Activated naive CD4-positive, alpha-beta T cell treated with anti-CD3 and anti-CD28 coated beads for 36 hours (primary cell): ENCODE results near the gene CCDC63. TPM values are rescaled to one million over a fixed set of nuclear protein-coding genes. Genes with fewer than 3 reads are reported as not detected.

Source experiments
- CTCF ChIA-PET: fragments of 350-600 bp; sonication (Branson Sonifier 250); formaldehyde crosslinking; loops from one replicate; lab custom pipeline; 2021; ENCODE audit warnings: antibody characterized with exemption; lab: Charles Lee
- DNase-seq: peaks from one replicate; pipeline ENCODE4 v3.0.0-alpha.2; 2020
- H3K27ac Mint-ChIP-seq: one replicate; pipeline ENCODE4 v1.8.0; 2021; ENCODE audit warnings: mild to moderate bottlenecking, mixed read lengths
- H3K27me3 Mint-ChIP-seq: one replicate; pipeline ENCODE4 v1.8.0; 2021; ENCODE audit warnings: low read depth, mixed read lengths
- H3K36me3 Mint-ChIP-seq: one replicate; pipeline ENCODE4 v1.8.0; 2021; ENCODE audit warnings: low read depth, mixed read lengths
- H3K4me1 Mint-ChIP-seq: one replicate; pipeline ENCODE4 v1.8.0; 2021; ENCODE audit warnings: low read depth, mixed read lengths
- H3K4me3 Mint-ChIP-seq: one replicate; pipeline ENCODE4 v1.8.0; 2021; ENCODE audit warnings: mild to moderate bottlenecking, moderate library complexity, mixed read lengths
- H3K9me3 Mint-ChIP-seq: one replicate; pipeline ENCODE4 v1.8.0; 2021; ENCODE audit warnings: mixed read lengths
- intact Hi-C: fragments of 100-400 bp; cut with micrococcal nuclease; formaldehyde crosslinking; loops from one replicate; pipeline ENCODE4 v1.15.1; 2023
- total RNA-seq, 2 experiments: library from RNA; stranded (reverse); gene quantifications; one replicate each; pipeline ENCODE4 v1.2.3, GENCODE V29; 2021

Gene CCDC63
- total RNA-seq, 2 experiments from 2014 or later = not detected

DNA sequence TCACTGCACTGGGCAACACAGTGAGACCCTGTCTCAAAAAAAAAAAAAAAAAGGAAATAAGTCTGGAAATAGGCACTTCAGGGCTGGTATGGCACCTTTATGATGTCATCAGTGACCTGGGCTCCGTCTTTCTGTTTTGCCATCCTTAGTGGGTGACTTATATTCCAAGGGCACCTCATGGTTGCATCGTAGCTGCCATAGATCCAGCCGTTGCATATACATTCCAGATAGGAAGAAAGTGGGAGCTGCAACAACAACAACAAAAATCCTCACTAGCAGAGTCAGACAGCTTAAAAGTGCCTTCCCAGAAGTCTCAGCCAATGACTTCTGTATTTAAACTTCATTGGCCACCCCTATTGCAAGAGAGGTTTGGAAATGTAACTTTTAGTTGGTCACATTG, 47.2 kb downstream of the CCDC63 start:
- H3K27me3 Mint-ChIP-seq = peaks cover 3% of the 10 kb centered on the region
- peaks cover 5% of the 10 kb centered on the region for H3K4me1 Mint-ChIP-seq
- H3K9me3 Mint-ChIP-seq = no peaks in the 10 kb centered on the region
- intact Hi-C loops = loop anchor here (1.0 to 5.0 kb wide), 3 partner anchors 43 to 421 kb away; no protein-coding TSS in a partner anchor
- DNase-seq = no peak
- CTCF ChIA-PET = interaction anchor here (0.6 to 3.1 kb wide), 17 partner anchors 9 to 419 kb away, joined by 3 to 12 read pairs (median 3); partner anchors contain the start of gene CCDC63
- H3K27ac Mint-ChIP-seq = no peak overlapping the region
- H3K4me3 Mint-ChIP-seq = no peak overlapping the region
- H3K36me3 Mint-ChIP-seq = no peaks in the 10 kb centered on the region

DNA sequence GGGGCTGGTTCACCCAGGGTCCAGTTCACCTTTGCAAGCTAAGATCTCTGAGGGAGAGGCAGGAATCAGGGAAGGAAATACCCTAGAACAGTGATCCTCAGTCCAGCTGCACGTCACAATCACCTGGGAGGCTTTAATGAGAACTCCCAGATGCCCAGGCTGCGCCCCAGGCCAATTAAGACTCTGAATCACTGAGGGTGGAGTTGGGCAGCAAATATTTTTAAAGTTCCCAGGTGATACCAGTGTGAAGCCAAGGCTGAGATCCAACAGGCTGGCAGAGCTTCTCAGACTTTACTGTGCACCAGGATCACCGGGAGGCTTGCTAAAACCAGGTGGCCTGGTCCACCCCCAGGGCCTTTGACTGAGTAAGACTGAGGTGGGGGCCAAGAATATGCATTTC, 49.8 kb downstream of the CCDC63 start:
- DNase-seq = no peak
- no peak overlapping the region for H3K4me3 Mint-ChIP-seq
- H3K9me3 Mint-ChIP-seq = no peaks in the 10 kb centered on the region
- no peak overlapping the region for H3K27ac Mint-ChIP-seq
- no peaks in the 10 kb centered on the region for H3K36me3 Mint-ChIP-seq
- CTCF ChIA-PET = interaction anchor here (0.6 to 3.1 kb wide), 8 partner anchors 9 to 500 kb away, joined by 3 to 12 read pairs (median 4); partner anchors contain the start of gene CCDC63
- H3K4me1 Mint-ChIP-seq = peaks cover 5% of the 10 kb centered on the region
- intact Hi-C loops = no loop called here
- peaks cover 3% of the 10 kb centered on the region for H3K27me3 Mint-ChIP-seq

GRCh38 chr12:110901401-110901800, 54.6 kb downstream of the CCDC63 start:
- intact Hi-C loops = no loop called here
- Mint-ChIP-seq H3K36me3 (no peaks in the 10 kb centered on the region), H3K27ac (no peak overlapping the region), H3K27me3 (no peaks in the 10 kb centered on the region), H3K4me1 (peaks cover 3% of the 10 kb centered on the region), H3K9me3 (no peaks in the 10 kb centered on the region), H3K4me3 (no peak overlapping the region)
- DNase-seq = no peak
- CTCF ChIA-PET = no interaction called here

DNA sequence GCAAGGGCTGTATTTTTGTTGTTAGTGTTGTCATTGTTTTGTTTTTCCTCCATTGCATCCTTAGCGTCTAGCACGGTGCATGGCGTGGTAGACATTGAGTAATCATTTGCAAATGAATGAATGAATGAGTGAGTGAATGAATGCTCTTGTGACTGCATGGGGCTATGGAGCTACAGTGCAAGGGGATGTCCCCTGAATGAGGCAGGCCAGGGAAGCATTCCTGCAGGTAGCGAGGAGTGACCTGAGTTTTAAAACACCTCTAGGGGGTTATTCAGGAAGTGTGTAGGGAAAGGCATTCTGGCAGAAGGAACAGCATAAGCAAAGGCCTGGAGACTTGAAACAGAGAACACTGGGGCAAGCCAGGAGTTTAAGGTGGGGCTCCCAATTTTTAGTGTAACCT, 56.7 kb downstream of the CCDC63 start:
- no peak overlapping the region for H3K27ac Mint-ChIP-seq
- no peak overlapping the region for H3K4me3 Mint-ChIP-seq
- intact Hi-C loops = no loop called here
- CTCF ChIA-PET = interaction anchor here (1.1 kb wide), 1 partner anchor 10 kb away, joined by 3 read pairs; no protein-coding TSS in a partner anchor
- H3K36me3 Mint-ChIP-seq = no peaks in the 10 kb centered on the region
- DNase-seq = no peak
- H3K27me3 Mint-ChIP-seq = no peaks in the 10 kb centered on the region
- H3K9me3 Mint-ChIP-seq = no peaks in the 10 kb centered on the region
- peaks cover 5% of the 10 kb centered on the region for H3K4me1 Mint-ChIP-seq

DNA sequence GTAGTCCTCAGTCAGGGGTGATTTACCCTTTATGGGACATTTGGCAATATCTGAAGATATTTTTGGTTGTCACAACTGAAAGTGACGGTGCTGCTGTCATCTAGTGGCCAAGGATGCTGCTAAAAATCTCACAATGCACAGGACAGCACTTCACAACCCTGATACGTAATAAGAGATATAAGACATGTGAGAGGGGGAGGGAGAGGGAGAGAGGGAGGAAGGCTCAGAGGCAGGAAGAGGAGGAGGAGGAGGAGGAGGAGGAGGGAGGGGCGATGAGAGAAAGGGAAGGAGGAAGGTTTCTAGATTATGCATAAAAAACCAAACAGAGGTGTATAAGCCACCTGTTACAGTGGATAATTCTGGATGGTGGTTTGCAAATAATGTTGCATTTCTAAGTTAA, 59.3 kb downstream of the CCDC63 start:
- Mint-ChIP-seq H3K36me3 (no peaks in the 10 kb centered on the region), H3K4me1 (peaks cover 5% of the 10 kb centered on the region), H3K27ac (no peak overlapping the region), H3K27me3 (no peaks in the 10 kb centered on the region), H3K4me3 (no peak overlapping the region), H3K9me3 (no peaks in the 10 kb centered on the region)
- intact Hi-C loops = no loop called here
- DNase-seq = peak; percentile 13
- CTCF ChIA-PET = interaction anchor here (0.5 to 1.7 kb wide), 2 partner anchors 11 to 1670 kb away, joined by 3 to 7 read pairs; no protein-coding TSS in a partner anchor

DNA sequence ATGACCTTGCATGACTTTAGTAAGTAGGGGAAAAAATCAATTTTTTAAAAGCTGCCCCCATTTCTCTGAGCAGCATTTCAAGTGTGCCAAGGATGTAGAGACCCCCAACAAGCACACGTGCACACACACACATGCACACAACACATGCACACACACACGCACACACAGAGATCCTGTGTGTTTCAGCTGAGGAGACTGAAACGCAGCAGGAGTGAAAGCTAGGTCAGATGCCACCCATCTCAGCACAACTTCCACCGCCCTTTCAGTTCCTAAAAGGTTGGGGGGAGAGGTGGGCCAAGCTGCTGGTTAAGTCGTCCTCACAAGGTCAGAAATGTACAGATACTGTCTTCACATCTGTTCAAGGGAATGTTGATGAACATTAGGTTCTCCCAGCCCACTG, 59.7 kb downstream of the CCDC63 start:
- CTCF ChIA-PET = interaction anchor here (0.5 kb wide), 1 partner anchor 1670 kb away, joined by 3 read pairs; no protein-coding TSS in a partner anchor
- H3K9me3 Mint-ChIP-seq = no peaks in the 10 kb centered on the region
- H3K4me3 Mint-ChIP-seq = no peak overlapping the region
- no peak overlapping the region for H3K27ac Mint-ChIP-seq
- H3K4me1 Mint-ChIP-seq = peaks cover 5% of the 10 kb centered on the region
- no peak for DNase-seq
- no peaks in the 10 kb centered on the region for H3K36me3 Mint-ChIP-seq
- no peaks in the 10 kb centered on the region for H3K27me3 Mint-ChIP-seq
- intact Hi-C loops = no loop called here

GRCh38 chr12:110906985-110907384, 60.2 kb downstream of the CCDC63 start:
- DNase-seq = no peak
- intact Hi-C loops = no loop called here
- peaks cover 5% of the 10 kb centered on the region for H3K4me1 Mint-ChIP-seq
- H3K36me3 Mint-ChIP-seq = no peaks in the 10 kb centered on the region
- H3K27me3 Mint-ChIP-seq = no peaks in the 10 kb centered on the region
- CTCF ChIA-PET = no interaction called here
- H3K4me3 Mint-ChIP-seq = no peak overlapping the region
- H3K27ac Mint-ChIP-seq = no peak overlapping the region
- no peaks in the 10 kb centered on the region for H3K9me3 Mint-ChIP-seq

- CTCF ChIA-PET = no interaction called here
- Mint-ChIP-seq H3K9me3 (no peaks in the 10 kb centered on the region), H3K27ac (no peak overlapping the region), H3K36me3 (no peaks in the 10 kb centered on the region), H3K27me3 (no peaks in the 10 kb centered on the region), H3K4me1 (peaks cover 5% of the 10 kb centered on the region), H3K4me3 (no peak overlapping the region)
- no peak for DNase-seq
- intact Hi-C loops = no loop called here
Observed at GRCh38 chr12:110907583-110907982, 60.8 kb downstream of the CCDC63 start.

DNA sequence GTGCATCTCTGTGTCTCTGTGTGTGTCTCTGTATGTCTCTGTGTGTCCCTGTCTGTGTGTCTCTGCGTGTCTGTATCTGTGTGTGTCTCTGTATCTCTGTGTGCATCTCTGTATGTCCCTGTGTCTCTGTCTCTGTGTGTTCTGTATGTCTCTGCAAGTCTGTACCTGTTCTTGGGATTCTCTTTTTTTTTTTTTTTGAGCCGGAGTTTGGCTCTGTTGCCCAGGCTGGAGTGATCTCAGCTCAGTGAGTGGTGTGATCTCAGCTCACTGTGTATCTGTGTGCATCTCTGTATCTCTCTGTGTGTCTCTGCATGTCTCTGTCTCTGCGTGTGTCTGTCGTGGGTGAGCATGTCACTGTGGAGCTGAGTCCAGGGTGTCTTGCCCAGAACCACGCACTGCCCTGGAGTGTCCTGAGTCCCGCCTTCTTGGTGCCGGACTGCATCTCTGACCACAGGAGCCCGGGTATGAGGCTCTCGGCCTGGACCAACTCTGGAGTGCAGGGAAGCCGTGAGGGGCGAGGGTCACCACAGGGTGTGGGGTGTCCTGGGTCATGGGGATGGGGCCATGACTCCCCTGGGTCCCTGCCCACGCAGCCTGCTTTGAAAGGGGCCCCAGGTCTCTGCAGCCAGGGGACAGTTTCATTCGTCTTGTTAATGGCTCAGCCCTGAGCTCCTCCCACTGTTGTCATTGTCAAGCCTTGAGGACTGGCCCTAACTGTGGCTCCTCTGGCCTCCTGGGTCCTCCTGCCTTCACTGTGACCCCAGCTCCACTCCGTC, 61.8 kb downstream of the CCDC63 start:
- Mint-ChIP-seq H3K4me3 (no peak overlapping the region), H3K4me1 (peaks cover 5% of the 10 kb centered on the region), H3K27me3 (no peaks in the 10 kb centered on the region), H3K36me3 (no peaks in the 10 kb centered on the region), H3K9me3 (no peaks in the 10 kb centered on the region), H3K27ac (no peak overlapping the region)
- CTCF ChIA-PET = no interaction called here
- DNase-seq = no peak
- intact Hi-C loops = no loop called here

DNA sequence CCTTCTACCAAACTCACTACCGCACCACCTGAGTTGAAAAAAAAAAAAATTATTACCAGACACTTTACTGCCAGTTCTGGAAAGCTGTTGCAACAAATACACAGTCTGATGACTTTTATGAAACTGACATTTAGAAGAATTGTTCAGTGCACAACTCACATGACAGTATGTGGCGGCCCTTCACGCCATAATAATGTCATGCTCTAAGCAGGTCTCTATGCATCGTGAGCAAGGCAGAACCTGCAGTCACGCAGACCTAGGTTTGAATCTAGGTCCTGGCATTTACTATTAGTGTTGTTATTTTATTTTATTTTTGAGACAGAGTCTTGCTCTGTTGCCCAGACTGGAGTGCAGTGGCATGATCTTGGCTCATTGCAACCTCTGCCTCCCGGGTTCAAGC, 65.5 kb downstream of the CCDC63 start:
- H3K27ac Mint-ChIP-seq = no peak overlapping the region
- H3K4me1 Mint-ChIP-seq = no peaks in the 10 kb centered on the region
- CTCF ChIA-PET = interaction anchor here (0.6 to 1.4 kb wide), 3 partner anchors 13 to 22 kb away, joined by 3 to 7 read pairs (median 3); no protein-coding TSS in a partner anchor
- H3K27me3 Mint-ChIP-seq = no peaks in the 10 kb centered on the region
- intact Hi-C loops = no loop called here
- no peak overlapping the region for H3K4me3 Mint-ChIP-seq
- no peaks in the 10 kb centered on the region for H3K36me3 Mint-ChIP-seq
- H3K9me3 Mint-ChIP-seq = no peaks in the 10 kb centered on the region
- no peak for DNase-seq

DNA sequence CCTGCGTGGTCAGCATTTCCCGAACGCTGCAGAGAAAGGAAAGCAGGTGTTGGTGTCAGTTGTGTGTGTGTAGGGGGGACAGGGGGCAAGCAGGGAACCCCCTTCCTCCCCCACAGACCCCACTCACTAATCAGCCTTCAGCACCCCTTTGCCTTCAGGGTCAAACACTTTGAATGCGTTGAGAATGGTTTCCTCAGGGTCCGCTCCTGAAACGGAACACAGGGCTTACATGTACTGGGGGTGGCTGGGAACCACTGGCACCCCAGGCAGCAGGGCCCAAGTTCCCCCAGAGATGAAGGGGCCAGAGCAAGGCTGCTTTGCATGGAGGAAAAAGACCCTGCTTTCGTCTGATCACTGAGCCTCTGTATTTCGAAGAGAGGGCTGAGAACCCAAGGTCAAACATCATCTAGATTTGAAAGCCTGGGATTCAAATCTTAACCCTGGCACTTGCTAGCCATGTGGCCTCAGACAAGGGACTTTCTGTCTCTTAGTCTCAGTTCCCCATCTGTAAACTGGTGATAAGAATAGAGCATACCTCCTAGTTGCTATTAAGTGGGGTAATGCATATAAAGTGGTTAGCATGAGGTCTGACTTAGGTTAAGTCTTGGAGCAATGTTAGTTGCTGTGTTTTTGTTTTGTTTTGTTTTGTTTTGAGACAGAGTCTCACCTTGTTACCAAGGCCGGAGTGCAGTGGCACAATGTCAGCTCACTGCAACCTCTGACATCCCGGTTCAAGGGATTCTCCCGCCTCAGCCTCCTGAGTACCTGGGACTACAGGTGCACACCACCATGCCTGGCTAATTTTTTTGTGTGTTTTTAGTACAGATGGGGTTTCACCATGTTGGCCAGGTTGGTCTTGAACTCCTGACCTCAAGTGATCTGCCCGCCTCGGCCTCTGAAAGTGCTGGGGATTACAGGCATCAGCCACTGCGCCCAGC, 66.6 kb downstream of the CCDC63 start:
- CTCF ChIA-PET = no interaction called here
- Mint-ChIP-seq H3K4me1 (no peaks in the 10 kb centered on the region), H3K9me3 (no peaks in the 10 kb centered on the region), H3K27ac (no peak overlapping the region), H3K36me3 (no peaks in the 10 kb centered on the region), H3K4me3 (no peak overlapping the region), H3K27me3 (no peaks in the 10 kb centered on the region)
- DNase-seq = no peak
- intact Hi-C loops = no loop called here

DNA sequence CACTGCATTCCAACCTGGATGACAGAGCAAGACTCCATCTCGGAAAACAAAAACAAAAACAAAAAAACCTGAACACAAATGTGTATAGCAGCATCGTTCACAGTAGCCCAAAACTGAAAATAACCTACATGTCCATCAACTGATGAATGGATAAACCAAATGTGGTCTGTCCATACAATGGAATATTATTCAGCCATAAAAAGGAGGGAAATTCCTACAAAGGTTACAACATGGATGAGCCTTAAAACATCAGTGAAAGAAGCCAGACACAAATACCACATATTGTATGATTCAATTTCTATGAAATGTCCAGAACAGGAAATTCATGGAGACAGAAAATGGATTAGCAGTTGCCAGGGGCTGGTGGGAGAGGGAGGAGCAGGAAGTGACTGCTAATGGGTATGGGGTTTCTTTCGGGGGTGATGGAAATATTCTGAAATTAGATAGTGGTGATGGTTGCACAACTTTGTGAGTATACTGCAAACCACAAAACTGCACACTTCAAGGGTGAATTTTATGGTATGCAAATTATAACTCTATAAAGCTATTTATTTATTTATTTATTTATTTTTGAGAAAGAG, 69.6 kb downstream of the CCDC63 start:
- H3K36me3 Mint-ChIP-seq = no peaks in the 10 kb centered on the region
- no peaks in the 10 kb centered on the region for H3K9me3 Mint-ChIP-seq
- H3K27ac Mint-ChIP-seq = no peak overlapping the region
- intact Hi-C loops = no loop called here
- no peak for DNase-seq
- no peaks in the 10 kb centered on the region for H3K4me1 Mint-ChIP-seq
- no peaks in the 10 kb centered on the region for H3K27me3 Mint-ChIP-seq
- H3K4me3 Mint-ChIP-seq = no peak overlapping the region
- CTCF ChIA-PET = interaction anchor here (1.0 to 1.1 kb wide), 2 partner anchors 21 to 384 kb away, joined by 4 to 5 read pairs; no protein-coding TSS in a partner anchor
